DOHH2 (cell line): ENCODE data around the gene PTPRN2.

Source experiments
- H3F3A ChIP-seq: fragments of 200-600 bp; sonication (generic), shearing (Covaris generic); 2 replicates; pipeline ENCODE4 v1.6.0; 2016; ENCODE audit warnings: antibody characterized with exemption, mild to moderate bottlenecking; ENCODE audit not compliant: control insufficient read depth, insufficient read depth
- H3K27ac ChIP-seq: fragments of 200-600 bp; sonication (generic); 2 replicates; pipeline ENCODE4 v1.5.1; 2014; ENCODE audit warnings: low read depth, mild to moderate bottlenecking, low read length, moderate library complexity
- H3K27me3 ChIP-seq: fragments of 200-600 bp; sonication (generic); 2 replicates; pipeline ENCODE4 v1.6.1; 2014; ENCODE audit warnings: mild to moderate bottlenecking, low read length, mixed read lengths; ENCODE audit not compliant: control insufficient read depth
- H3K36me3 ChIP-seq: fragments of 200-600 bp; sonication (generic); 2 replicates; pipeline ENCODE4 v1.6.1; 2014; ENCODE audit warnings: mild to moderate bottlenecking, low read length, moderate library complexity, mixed read lengths; ENCODE audit not compliant: control insufficient read depth
- H3K4me1 ChIP-seq: fragments of 200-600 bp; sonication (generic); 2 replicates; pipeline ENCODE4 v1.6.1; 2014; ENCODE audit warnings: mild to moderate bottlenecking, low read length, mixed read lengths; ENCODE audit not compliant: control insufficient read depth
- H3K4me2 ChIP-seq: fragments of 200-600 bp; sonication (generic); 2 replicates; pipeline ENCODE4 v1.6.0; 2014; ENCODE audit warnings: mild to moderate bottlenecking, low read length, moderate library complexity
- H3K4me3 ChIP-seq: fragments of 200-600 bp; sonication (generic); 2 replicates; pipeline ENCODE4 v1.5.1; 2014; ENCODE audit warnings: mild to moderate bottlenecking, low read length, mixed read lengths
- H3K79me2 ChIP-seq: fragments of 200-600 bp; sonication (generic); 2 replicates; pipeline ENCODE4 v1.6.1; 2014; ENCODE audit warnings: mild to moderate bottlenecking, low read length, mixed read lengths; ENCODE audit not compliant: control insufficient read depth
- H3K9me2 ChIP-seq: fragments of 200-600 bp; sonication (generic); replicated peaks from 2 replicates; pipeline ENCODE4 v1.6.1; 2014; ENCODE audit warnings: mild to moderate bottlenecking, low read length, mixed read lengths; ENCODE audit not compliant: control insufficient read depth
- H3K9me3 ChIP-seq: fragments of 200-600 bp; sonication (generic); 2 replicates; pipeline ENCODE4 v1.6.1; 2014; ENCODE audit warnings: antibody characterized with exemption, low read length, mixed read lengths; ENCODE audit not compliant: control insufficient read depth, insufficient read depth
- H4K20me1 ChIP-seq: fragments of 200-600 bp; sonication (generic); 2 replicates; pipeline ENCODE4 v1.6.0; 2014; ENCODE audit warnings: low read depth, mild to moderate bottlenecking, antibody characterized with exemption, low read length, moderate library complexity; ENCODE audit not compliant: control insufficient read depth, insufficient read depth
- CTCF ChIP-seq: fragments of 200-600 bp; sonication (generic); IDR thresholded peaks from one replicate; pipeline ENCODE4 v1.5.1; 2014; ENCODE audit warnings: antibody characterized with exemption, mild to moderate bottlenecking, low read depth, low read length; ENCODE audit not compliant: poor library complexity, severe bottlenecking
- EZH2phosphoT487 ChIP-seq: fragments of 200-600 bp; sonication (generic); IDR thresholded peaks from 2 replicates; pipeline ENCODE4 v1.6.1; 2017; ENCODE audit warnings: borderline replicate concordance, mild to moderate bottlenecking, antibody characterized with exemption, low read length, moderate library complexity, mixed read lengths

Gene PTPRN2

GRCh38 chr7:157543276-157543675 is 1044.3 kb downstream of the PTPRN2 start:
- Histone ChIP-seq H3K4me1 (no peaks in the 10 kb centered on the region), H3K4me2 (no peak overlapping the region), H3K4me3 (no peak overlapping the region), H3K9me2 (no peaks in the 10 kb centered on the region), H3K9me3 (0 out of 2 replicates have a peak, but pooled peaks cover 6% of the 10 kb centered on the region), H3K27ac (no peak overlapping the region), H4K20me1 (no peaks in the 10 kb centered on the region), H3K36me3 (no peaks in the 10 kb centered on the region), H3F3A (no peaks in the 10 kb centered on the region), H3K27me3 (no peaks in the 10 kb centered on the region), H3K79me2 (no peaks in the 10 kb centered on the region)
- TF ChIP-seq CTCF, result no peak
- TF ChIP-seq EZH2phosphoT487, result no peak

- Histone ChIP-seq H3K4me3 (no peak overlapping the region), H3K27me3 (no peaks in the 10 kb centered on the region), H3K4me2 (no peak overlapping the region), H4K20me1 (no peaks in the 10 kb centered on the region), H3K9me2 (no peaks in the 10 kb centered on the region), H3F3A (no peaks in the 10 kb centered on the region), H3K4me1 (no peaks in the 10 kb centered on the region), H3K79me2 (no peaks in the 10 kb centered on the region), H3K36me3 (no peaks in the 10 kb centered on the region), H3K27ac (no peak overlapping the region), H3K9me3 (0 out of 2 replicates have a peak, but pooled peaks cover 6% of the 10 kb centered on the region)
- TF ChIP-seq EZH2phosphoT487, result no peak
- no peak for TF ChIP-seq CTCF
Measured at GRCh38 chr7:157542068-157543021, 1045.3 kb downstream of the PTPRN2 start.

GRCh38 chr7:157541295-157542067 is 1046.1 kb downstream of the PTPRN2 start:
- Histone ChIP-seq H3K9me3 (0 out of 2 replicates have a peak, but pooled peaks cover 6% of the 10 kb centered on the region), H3K79me2 (no peaks in the 10 kb centered on the region), H4K20me1 (no peaks in the 10 kb centered on the region), H3K27me3 (no peaks in the 10 kb centered on the region), H3K4me1 (no peaks in the 10 kb centered on the region), H3K9me2 (no peaks in the 10 kb centered on the region), H3K27ac (no peak overlapping the region), H3K4me3 (no peak overlapping the region), H3K36me3 (no peaks in the 10 kb centered on the region), H3F3A (no peaks in the 10 kb centered on the region), H3K4me2 (no peak overlapping the region)
- no peak for TF ChIP-seq CTCF
- no peak for TF ChIP-seq EZH2phosphoT487
